H1 (cell line): Measurements from ENCODE around the gene CHN2. TPM values are rescaled to one million over a fixed set of nuclear protein-coding genes. Genes with fewer than 3 reads are reported as not detected.

Source experiments
- CTCF ChIA-PET: fragments of 300-600 bp; sonication (Branson Sonifier 250); formaldehyde crosslinking; loops from one replicate; lab custom pipeline; 2021; ENCODE audit not compliant: partially characterized antibody; lab: Charles Lee
- POLR2A ChIA-PET: fragments of 300-600 bp; sonication (Branson Sonifier 250); formaldehyde crosslinking; loops from one replicate; lab custom pipeline; 2021; ENCODE audit warnings: inconsistent platforms; ENCODE audit not compliant: partially characterized antibody; lab: Charles Lee
- DNase-seq, 2 experiments: peaks; one replicate each; pipeline versions ENCODE4 v3.0.0 to v3.0.0-alpha.2; 2010 to 2022; ENCODE audit warnings: low spot score in 2 of 2, low read depth in 1 of 2, mixed read lengths in 1 of 2
- FAIRE-seq: peaks from 2 replicates; lab custom pipeline; 2011; peaks lifted over from hg19 to GRCh38; lab: Jason Lieb, UNC
- H2AFZ ChIP-seq: 2 replicates; pipeline ENCODE4 v1.8.1; 2012; ENCODE audit warnings: low read length, inconsistent platforms
- H2AK5ac ChIP-seq: 2 replicates; pipeline ENCODE4 v1.6.1; 2013; ENCODE audit warnings: low read depth, low read length
- H2BK120ac ChIP-seq: replicated peaks from 2 replicates; pipeline ENCODE3; 2013; ENCODE audit warnings: low read depth, low read length, inconsistent platforms
- H2BK12ac ChIP-seq: 2 replicates; pipeline ENCODE4 v1.6.1; 2013; ENCODE audit warnings: low read depth, low read length
- H2BK15ac ChIP-seq: 2 replicates; pipeline ENCODE4 v1.6.1; 2013; ENCODE audit warnings: low read length
- H2BK20ac ChIP-seq: 2 replicates; pipeline ENCODE4 v1.6.1; 2013; ENCODE audit warnings: low read length
- H2BK5ac ChIP-seq: 2 replicates; pipeline ENCODE4 v1.6.1; 2013; ENCODE audit warnings: low read depth, low read length
- H3K14ac ChIP-seq: 2 replicates; pipeline ENCODE4 v1.6.1; 2013; ENCODE audit warnings: inconsistent platforms; ENCODE audit not compliant: insufficient read length
- H3K18ac ChIP-seq: 2 replicates; pipeline ENCODE4 v1.6.1; 2013; ENCODE audit warnings: low read length; ENCODE audit errors: extremely low read depth
- H3K23ac ChIP-seq: 2 replicates; pipeline ENCODE4 v1.6.1; 2013; ENCODE audit warnings: inconsistent platforms; ENCODE audit not compliant: insufficient read length
- H3K23me2 ChIP-seq: 2 replicates; pipeline ENCODE4 v1.6.1; 2013; ENCODE audit warnings: low read depth, low read length
- H3K27ac ChIP-seq: 2 replicates; pipeline ENCODE4 v1.6.1; 2011; ENCODE audit warnings: low read depth, low read length, inconsistent platforms
- H3K27me3 ChIP-seq, 4 experiments: replicated peaks in 1 of 4; 1 replicate in 1 of 4; 2 replicates in 3 of 4; pipeline versions ENCODE4 v1.6.1 to v1.8.1; 2011 to 2013; ENCODE audit warnings: low read length in 3 of 4, mild to moderate bottlenecking in 3 of 4, inconsistent platforms in 2 of 4, mixed read lengths in 2 of 4, moderate library complexity in 1 of 4; ENCODE audit not compliant: control insufficient read depth in 3 of 4, insufficient read depth in 3 of 4; ENCODE audit errors: extremely low read depth in 1 of 4
- H3K36me3 ChIP-seq, 4 experiments: 2 replicates each; pipeline versions ENCODE4 v1.6.1 to v1.8.1; 2011 to 2013; ENCODE audit warnings: mild to moderate bottlenecking in 4 of 4, low read length in 3 of 4, moderate library complexity in 2 of 4, control low read depth in 1 of 4, inconsistent platforms in 1 of 4; ENCODE audit not compliant: insufficient read depth in 4 of 4, control insufficient read depth in 2 of 4
- H3K4ac ChIP-seq: replicated peaks from 2 replicates; pipeline ENCODE3; 2013; ENCODE audit warnings: low read length, low read depth, mixed read lengths, inconsistent platforms; ENCODE audit not compliant: insufficient read length
- H3K4me1 ChIP-seq, 4 experiments: replicated peaks in 1 of 4; 1 replicate in 1 of 4; 2 replicates in 3 of 4; pipeline versions ENCODE4 v1.6.1 to v1.8.1; 2011 to 2013; ENCODE audit warnings: low read length in 3 of 4, inconsistent platforms in 2 of 4, mixed read lengths in 1 of 4; ENCODE audit not compliant: insufficient read depth in 4 of 4, control insufficient read depth in 3 of 4
- H3K4me2 ChIP-seq, 2 experiments: 2 replicates each; pipeline versions ENCODE4 v1.6.1 to v1.8.1; 2011 to 2013; ENCODE audit warnings: low read depth in 2 of 2, low read length in 2 of 2, control low read depth in 1 of 2, inconsistent platforms in 1 of 2, mild to moderate bottlenecking in 1 of 2; ENCODE audit not compliant: insufficient read depth in 1 of 2
- H3K4me3 ChIP-seq, 4 experiments: fragments of 200-600, 300-600 bp in 1 of 4; sonication (generic), shearing (Covaris generic), sonication (Bioruptor Twin) in 1 of 4; 2 replicates each; pipeline versions ENCODE4 v1.5.1 to v1.8.1; 2011 to 2016; ENCODE audit warnings: low read length in 4 of 4, low read depth in 3 of 4, control low read depth in 2 of 4, inconsistent platforms in 2 of 4, mild to moderate bottlenecking in 2 of 4, mixed read lengths in 1 of 4, moderate library complexity in 1 of 4; ENCODE audit not compliant: insufficient read depth in 2 of 4; ENCODE audit errors: extremely low read depth in 1 of 4
- H3K56ac ChIP-seq: replicated peaks from 2 replicates; pipeline ENCODE3; 2013; ENCODE audit warnings: low read depth, mild to moderate bottlenecking, mixed read lengths, low read length, inconsistent platforms; ENCODE audit not compliant: insufficient read length
- H3K79me1 ChIP-seq: 2 replicates; pipeline ENCODE4 v1.6.1; 2013; ENCODE audit warnings: low read depth, low read length, control low read depth
- H3K79me2 ChIP-seq, 2 experiments: 2 replicates each; pipeline versions ENCODE4 v1.6.1 to v1.8.1; 2012 to 2013; ENCODE audit warnings: low read length in 2 of 2, mild to moderate bottlenecking in 2 of 2, inconsistent platforms in 1 of 2; ENCODE audit not compliant: insufficient read depth in 2 of 2, control insufficient read depth in 1 of 2
- H3K9ac ChIP-seq, 4 experiments: replicated peaks in 1 of 4; 1 replicate in 1 of 4; 2 replicates in 3 of 4; pipeline versions ENCODE4 v1.6.1 to v1.8.1; 2011 to 2013; ENCODE audit warnings: low read depth in 3 of 4, low read length in 3 of 4, control low read depth in 2 of 4, mild to moderate bottlenecking in 2 of 4, moderate library complexity in 2 of 4, inconsistent platforms in 1 of 4; ENCODE audit errors: extremely low read depth in 1 of 4
- H3K9me3 ChIP-seq, 2 experiments: 2 replicates each; pipeline versions ENCODE4 v1.6.1 to v1.8.1; 2012 to 2013; ENCODE audit warnings: mild to moderate bottlenecking in 2 of 2, moderate library complexity in 2 of 2, control low read depth in 1 of 2, inconsistent platforms in 1 of 2, low read depth in 1 of 2, low read length in 1 of 2, mixed read lengths in 1 of 2; ENCODE audit not compliant: insufficient read depth in 2 of 2
- H4K20me1 ChIP-seq, 2 experiments: replicated peaks in 1 of 2; 2 replicates each; pipeline versions ENCODE3 to v1.8.1; 2011 to 2013; ENCODE audit warnings: inconsistent platforms in 2 of 2, low read length in 2 of 2, mild to moderate bottlenecking in 1 of 2; ENCODE audit not compliant: insufficient read depth in 2 of 2, control insufficient read depth in 1 of 2
- H4K5ac ChIP-seq: 2 replicates; pipeline ENCODE4 v1.6.1; 2013; ENCODE audit warnings: low read length, low read depth, mixed read lengths, inconsistent platforms; ENCODE audit not compliant: insufficient read length
- H4K8ac ChIP-seq: 2 replicates; pipeline ENCODE4 v1.8.0; 2013; ENCODE audit warnings: mild to moderate bottlenecking, moderate library complexity, low read length, inconsistent platforms; ENCODE audit not compliant: insufficient read depth; ENCODE audit errors: extremely low read depth
- H4K91ac ChIP-seq: replicated peaks from 2 replicates; pipeline ENCODE3; 2013; ENCODE audit warnings: low read length, mixed read lengths, inconsistent platforms; ENCODE audit not compliant: insufficient read length
- SP4 ChIP-seq: IDR thresholded peaks from 2 replicates; pipeline ENCODE4 v1.6.1; 2012; ENCODE audit warnings: low read length, inconsistent platforms
- WGBS, 2 experiments: shearing (Covaris generic) in 1 of 2; methylation state at CpG; one replicate each; pipeline versions ENCODE4 v1.1.6 to v1.1.7; 2013 to 2015; ENCODE audit warnings: low lambda C conversion rate in 2 of 2, mixed read lengths in 2 of 2, inconsistent platforms in 1 of 2, low coverage in 1 of 2, missing lambda C conversion rate in 1 of 2; ENCODE audit not compliant: insufficient replicate concordance in 2 of 2, insufficient coverage in 1 of 2, insufficient read length in 1 of 2; ENCODE audit errors: extremely low coverage in 1 of 2, missing lambda C conversion rate in 1 of 2; 5-methylcytosine and 5-hydroxymethylcytosine counted together
- polyA plus RNA-seq, 7 experiments: library from polyadenylated mRNA; depleted of rRNA in 3 of 7; stranded (reverse) in 5 of 7; unstranded in 2 of 7; fragments of >200 nt in 5 of 7; fragments of 200-250 nt in 2 of 7; gene quantifications; 1 replicate in 5 of 7; 2 replicates in 1 of 7; 4 replicates in 1 of 7; pipeline versions ENCODE4 v1.2.1 to v1.2.3, GENCODE V29; 2011 to 2013; ENCODE audit warnings: missing spikeins in 2 of 7, mixed read lengths in 2 of 7
- total RNA-seq: library from RNA; stranded (reverse); fragmentation: NEBNext Ultra II Directional; extraction: Animal tissue kit (Norgen Biotek cat#: 25700); gene quantifications from 2 replicates; pipeline ENCODE4 v1.2.1, GENCODE V29; 2021

CHN2 gene
- total and polyA plus RNA-seq, 2 of the 8 experiments (the other 6 are each of a cell fraction or from before 2014, with no cell fraction given): 2.9 to 4.8 TPM

DNA sequence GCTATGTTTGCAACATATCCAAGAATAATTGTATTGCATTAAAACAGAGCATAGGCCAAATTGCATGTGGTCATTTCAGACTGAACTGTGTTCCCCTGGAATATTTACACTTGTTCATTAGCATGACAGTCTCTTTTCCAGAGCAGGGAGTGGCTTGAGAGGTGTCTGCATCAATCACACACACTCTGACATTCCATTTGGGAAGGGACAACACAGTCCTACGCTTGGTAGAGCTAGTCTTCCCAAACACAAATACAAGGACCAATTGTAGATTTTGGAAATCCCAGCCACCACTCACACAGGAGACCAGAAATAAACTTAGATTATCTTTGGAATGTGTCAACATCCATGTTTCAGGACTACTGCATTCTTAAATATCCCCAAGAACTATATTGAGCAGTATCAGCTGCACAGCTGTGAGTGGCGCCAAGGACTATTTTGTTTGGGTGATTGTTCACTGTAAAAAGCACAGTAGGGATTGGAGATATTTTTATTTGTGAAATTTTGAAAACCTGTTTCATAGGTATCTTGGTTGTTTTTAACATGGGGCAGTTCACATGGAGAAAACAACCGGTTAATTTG lies 275.5 kb downstream of the CHN2 start:
- Histone ChIP-seq H3K23me2 (no peaks in the 10 kb centered on the region; the same call in 1 of the 2 replicates), H3K79me2 (no peaks in the 10 kb centered on the region), H3K4ac (no peak overlapping the region), H3K9me3 (no peaks in the 10 kb centered on the region), H3K4me3 (no peak overlapping the region), H4K8ac (no peak overlapping the region), H3K56ac (no peak overlapping the region), H3K18ac (no peak overlapping the region), H2BK5ac (no peak overlapping the region), H3K27ac (no peak overlapping the region), H3K27me3 (no peaks in the 10 kb centered on the region), H4K91ac (no peak overlapping the region), H4K5ac (no peak overlapping the region), H3K14ac (no peak overlapping the region), H3K9ac (no peak overlapping the region), H3K79me1 (no peaks in the 10 kb centered on the region), H4K20me1 (no peaks in the 10 kb centered on the region), H3K4me1 (no peaks in the 10 kb centered on the region), H2AFZ (no peak overlapping the region), H3K23ac (no peak overlapping the region), H3K4me2 (no peak overlapping the region), H2BK12ac (no peak overlapping the region), H2AK5ac (no peak overlapping the region), H2BK20ac (no peak overlapping the region), H2BK120ac (no peak overlapping the region), H3K36me3 (no peaks in the 10 kb centered on the region), H2BK15ac (no peak overlapping the region)
- 89% methylated on average over 3 of the region's 3 CpGs; no CpG with 5 or more reads in 1 of the 2 experiments for WGBS, 2 experiments
- FAIRE-seq (no peak), DNase-seq (no peak)
- no peak for TF ChIP-seq SP4
- POLR2A ChIA-PET: interaction anchor here (1.2 kb wide), 1 partner anchor 17 kb away, joined by 3 read pairs; no protein-coding TSS in a partner anchor
- CTCF ChIA-PET: interaction anchor here (1.1 to 2.2 kb wide), 3 partner anchors 12 to 140 kb away, joined by 3 to 6 read pairs (median 4); no protein-coding TSS in a partner anchor
